Left kidney (tissue), 2 donors: ENCODE results near the gene GHRHR. TPM values are rescaled to one million over a fixed set of nuclear protein-coding genes. Genes with fewer than 3 reads are reported as not detected.
A peak's percentile ranks its signal among the peaks of the same experiment; 100 is the strongest.

Experiments
- DNase-seq: peaks from one replicate; pipeline ENCODE4 v3.0.0-alpha.2; 2013
- polyA plus RNA-seq: library from polyadenylated mRNA; unstranded; fragments of 120-200 nt; gene quantifications from one replicate; pipeline ENCODE4 v1.2.1, GENCODE V29; 2013; ENCODE audit not compliant: insufficient read length

The GHRHR gene
- polyA plus RNA-seq, 1 donor = 0.33 TPM

DNA sequence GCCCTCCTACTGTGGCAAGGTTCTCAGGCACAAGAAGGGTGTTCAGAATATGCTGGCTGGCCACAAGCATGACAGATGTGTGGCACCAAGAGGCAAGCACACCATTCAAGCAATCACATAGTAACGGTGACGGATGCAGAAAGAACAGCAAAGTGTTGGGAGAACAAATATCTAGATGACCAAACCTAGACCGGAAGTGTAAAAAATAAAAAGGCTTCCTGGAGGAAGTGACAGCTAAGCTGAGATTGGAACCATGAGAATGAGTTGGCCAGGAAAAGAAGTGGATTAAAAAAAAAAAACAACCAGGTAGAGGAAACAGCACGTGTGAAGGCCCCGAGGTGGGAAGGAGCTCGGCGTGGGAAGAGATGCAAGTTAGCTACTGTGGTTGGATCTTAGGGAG, 22.0 kb downstream of the GHRHR start:
- no peak for DNase-seq

GRCh38 chr7:30986331-30986730, 22.6 kb downstream of the GHRHR start:
- DNase-seq = no peak

DNA sequence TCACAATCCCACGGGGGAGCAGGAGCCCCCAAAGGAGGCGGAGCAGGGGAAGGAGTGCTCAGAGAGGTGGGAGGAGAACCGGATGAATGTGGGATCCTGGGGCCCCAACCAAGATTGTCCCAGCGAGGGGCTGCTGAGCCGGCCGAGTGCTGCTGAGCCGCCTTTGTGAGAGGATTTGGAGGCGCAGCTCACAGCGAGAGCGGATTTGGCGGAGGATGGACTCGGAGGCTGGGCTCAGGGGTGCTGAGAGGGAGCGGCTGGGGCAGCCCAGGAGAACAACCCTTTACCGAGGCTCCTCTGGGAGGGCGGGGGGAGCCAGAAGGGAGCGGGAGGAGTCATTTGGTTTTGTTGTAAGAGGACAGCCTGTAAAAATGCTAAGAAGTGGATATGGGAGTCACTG, 23.0 kb downstream of the GHRHR start:
- no peak for DNase-seq

- DNase-seq = no peak
Observed at GRCh38 chr7:30987178-30987577, 23.4 kb downstream of the GHRHR start.

GRCh38 chr7:30987936-30988335, 24.2 kb downstream of the GHRHR start:
- no peak for DNase-seq

DNA sequence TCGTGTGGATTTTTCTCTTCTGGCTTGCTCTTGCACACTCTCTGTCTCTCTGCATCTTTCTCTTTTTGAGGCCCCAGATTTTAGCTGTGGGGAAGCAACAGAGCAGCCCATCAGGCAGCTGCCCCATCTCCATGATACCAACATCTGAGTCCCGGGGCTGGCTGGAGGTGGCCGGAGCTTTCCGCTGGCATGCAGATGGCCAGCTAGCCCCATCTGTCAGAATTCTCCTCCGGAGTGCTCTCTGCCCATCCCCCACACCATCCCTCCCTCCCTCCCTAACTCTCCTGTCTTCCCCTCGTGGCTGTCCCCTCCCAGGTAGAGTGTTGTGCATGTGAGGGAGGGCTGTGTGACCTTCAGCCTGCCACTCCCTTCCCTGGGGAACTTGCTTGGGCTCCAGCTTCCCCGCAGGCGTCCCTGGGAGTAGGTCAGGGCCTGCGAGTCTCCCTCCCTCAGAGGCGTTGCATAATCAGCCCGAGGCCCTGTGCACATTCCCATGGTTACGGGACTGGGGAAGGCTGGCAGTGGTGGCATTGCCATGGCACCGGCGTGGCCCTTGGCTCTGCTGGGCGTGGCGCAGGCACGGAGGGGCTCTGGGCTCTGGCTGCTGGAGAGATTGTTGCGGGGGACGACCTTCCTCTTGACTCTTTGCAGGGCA, 24.7 kb downstream of the GHRHR start:
- peak; percentile 15 for DNase-seq

DNA sequence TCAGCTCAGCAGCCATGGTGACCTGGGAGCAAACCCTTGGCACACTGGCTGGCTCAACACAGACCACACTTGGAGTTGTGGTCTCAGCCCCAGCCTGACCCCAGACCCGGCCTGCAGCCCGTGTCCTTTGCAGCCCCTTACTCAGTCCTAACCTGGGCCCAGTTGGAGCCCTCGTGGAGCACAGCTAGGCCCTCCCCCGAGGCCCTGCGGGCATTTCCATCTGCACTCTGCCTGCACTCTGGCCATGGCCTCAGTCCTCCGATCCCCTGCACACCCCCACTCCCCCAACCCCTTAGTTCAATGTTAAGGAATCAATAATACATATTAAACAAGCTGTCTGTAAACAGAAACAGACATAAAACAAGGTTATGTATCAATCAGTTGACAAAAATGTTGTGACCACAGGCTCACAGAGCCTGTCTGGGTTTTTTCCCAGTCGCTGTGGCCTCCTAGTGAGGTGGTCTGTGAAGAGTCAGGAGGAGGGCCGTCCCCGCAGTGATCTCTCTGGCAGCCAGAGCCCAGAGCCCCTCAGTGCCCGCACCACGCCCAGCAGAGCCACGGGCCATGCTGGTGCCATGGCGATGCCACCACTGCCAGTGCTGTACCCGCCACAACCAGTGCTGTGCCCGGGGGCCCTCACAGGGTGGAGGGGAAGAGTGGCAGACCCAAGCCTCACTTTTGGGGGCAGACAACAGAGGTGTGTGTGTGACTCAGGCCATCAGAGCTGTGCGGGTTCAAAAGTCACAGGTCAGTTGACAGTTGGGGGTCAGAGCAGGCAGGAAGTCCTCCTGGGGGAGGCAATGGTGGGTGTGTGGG, 25.5 kb downstream of the GHRHR start:
- DNase-seq = no peak

GRCh38 chr7:30989824-30990672, 26.3 kb downstream of the GHRHR start:
- no peak for DNase-seq

DNA sequence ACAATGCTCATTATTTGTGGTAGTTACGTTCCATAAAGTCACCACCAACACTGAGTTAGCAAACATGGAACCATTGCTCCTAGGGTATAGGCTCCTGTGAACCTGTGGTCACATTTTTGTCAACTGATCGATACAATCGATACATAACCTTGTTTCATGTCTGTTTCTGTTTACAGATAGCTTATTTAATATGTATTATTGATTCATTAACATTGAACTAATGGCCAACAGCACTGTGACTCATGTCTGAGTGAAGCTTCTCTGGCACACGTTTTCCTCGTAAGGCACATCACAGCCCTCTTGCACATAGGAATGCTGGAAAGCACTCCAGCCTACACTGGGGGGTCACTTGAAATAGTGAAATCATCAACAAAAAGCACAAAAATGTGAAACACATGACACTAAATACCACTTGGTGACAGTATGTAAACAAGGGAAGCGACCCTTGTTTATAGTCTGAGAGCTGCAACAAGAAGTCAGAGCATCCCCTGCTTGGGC, 27.0 kb downstream of the GHRHR start:
- no peak for DNase-seq

- no peak for DNase-seq
Observed at GRCh38 chr7:30992414-30992813, 28.7 kb downstream of the GHRHR start.

DNA sequence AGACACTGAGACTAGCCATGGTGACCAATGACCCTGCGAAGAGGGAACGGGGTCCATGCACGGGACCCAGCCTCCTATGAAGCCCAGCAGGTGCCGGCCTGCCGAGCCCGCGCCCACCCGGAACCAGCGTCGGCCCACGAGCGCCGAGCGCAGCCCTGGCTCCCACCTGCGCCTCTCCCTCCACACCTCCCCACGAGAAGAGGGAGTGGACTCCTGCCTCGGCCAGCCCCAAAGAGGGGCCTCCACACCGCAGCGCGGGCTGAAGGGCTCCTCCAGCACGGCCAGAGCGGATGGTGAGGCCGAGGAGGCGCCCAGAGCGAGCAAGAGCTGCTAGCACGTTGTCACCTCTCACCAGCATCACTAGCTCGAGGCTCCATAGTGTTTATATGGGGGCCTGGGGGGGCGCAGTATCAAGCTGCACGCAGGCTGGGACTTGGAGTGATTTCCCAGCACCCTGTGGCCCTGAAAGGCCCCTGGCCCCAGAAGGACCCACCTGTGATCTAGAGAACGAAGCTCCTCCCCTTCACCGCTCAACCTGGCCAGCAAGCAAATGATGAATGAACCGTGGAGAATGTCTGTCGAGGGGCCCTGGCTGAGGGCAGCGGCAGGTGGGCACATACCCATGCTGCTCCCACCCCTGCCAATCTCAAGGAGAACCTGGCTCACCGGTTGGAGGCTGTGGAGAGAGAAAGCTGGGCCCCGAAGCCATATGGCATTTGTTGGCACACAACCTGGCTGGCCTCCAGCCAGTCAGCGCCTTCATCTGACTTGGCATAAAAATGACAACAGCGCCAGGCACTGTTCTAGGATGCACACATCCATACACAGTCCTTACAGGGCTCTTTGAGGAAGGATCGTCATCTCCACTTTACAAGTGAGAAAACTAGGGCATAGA, 30.7 kb downstream of the GHRHR start:
- DNase-seq = no peak

DNA sequence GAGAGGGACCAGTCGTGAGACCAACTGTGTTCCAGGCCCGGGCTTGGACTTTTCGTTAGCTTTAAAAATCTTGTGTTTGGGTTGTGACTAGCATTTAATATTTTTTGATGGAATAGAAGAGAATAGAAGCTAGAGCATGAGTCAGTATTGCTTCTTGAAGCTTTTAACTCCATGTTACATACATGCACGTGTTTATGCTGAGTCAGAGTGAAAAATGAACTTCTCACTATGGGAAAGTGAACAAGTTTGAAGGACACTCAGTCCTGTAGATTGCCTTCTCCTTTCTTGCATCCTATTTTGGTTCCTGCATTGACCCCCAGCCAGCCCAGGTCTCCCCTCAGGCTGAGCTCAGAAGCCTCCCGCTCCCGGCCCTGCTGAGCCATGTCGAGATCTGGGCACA, 31.8 kb downstream of the GHRHR start:
- DNase-seq = no peak

DNA sequence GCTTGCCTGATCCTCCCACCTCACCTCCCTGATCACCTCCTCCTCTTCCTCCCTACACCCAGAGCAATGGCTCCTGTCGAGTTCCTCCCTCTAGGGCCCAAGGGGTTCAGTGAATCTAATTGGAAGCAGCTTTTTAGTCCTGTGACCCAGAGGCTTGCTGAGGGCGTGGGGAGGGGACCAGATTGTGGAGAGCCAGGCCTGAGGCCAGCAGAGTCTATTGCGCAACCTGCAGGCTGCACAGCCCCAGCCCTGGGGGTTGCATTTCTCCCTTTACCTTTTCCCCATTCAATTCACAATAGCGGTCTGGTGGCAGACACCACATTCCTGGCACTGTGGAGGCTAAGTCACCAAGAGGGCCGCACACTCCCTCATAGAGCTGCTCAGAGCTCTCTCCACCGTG, 32.5 kb downstream of the GHRHR start:
- DNase-seq = no peak

GRCh38 chr7:30996883-30997282, 33.1 kb downstream of the GHRHR start:
- no peak for DNase-seq

DNA sequence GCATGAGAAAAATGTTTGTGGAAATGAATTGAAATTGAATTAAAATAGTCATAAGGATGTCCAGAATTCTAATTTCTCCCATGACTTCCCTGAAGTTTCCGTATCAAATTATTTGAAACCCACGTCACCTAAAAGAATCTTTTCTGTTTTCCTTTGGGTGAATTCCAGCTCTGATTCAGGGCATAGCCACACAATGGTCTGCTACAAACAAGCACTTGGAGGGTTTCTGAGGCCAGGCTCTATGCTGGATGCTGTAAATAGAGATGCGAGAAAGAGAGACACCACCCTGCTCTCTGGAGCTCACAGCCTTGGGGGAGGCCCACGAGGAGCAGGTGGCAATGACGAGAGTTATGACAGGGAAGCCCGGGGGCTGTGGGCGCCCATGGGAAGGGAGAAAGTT, 33.6 kb downstream of the GHRHR start:
- no peak for DNase-seq

DNA sequence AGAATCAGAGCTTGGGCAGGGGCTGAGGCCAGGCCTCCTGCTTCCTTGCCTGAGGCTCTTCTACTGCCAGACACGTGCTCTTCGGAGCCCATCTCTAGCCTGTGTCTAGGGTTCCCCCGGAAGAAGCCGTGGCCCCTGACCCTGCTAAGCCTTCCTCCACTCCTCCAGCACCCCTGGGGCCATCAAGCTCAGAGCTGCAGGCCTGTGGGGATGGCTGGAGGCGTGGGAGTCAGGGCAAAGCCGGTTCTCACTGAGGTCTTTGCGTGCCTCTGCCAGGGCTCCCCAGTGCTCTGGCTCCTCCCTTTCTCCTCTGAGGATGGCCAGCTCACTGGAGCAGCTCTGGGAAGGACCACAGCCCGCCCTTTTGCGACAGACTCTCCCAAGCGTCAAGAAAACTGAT, 34.4 kb downstream of the GHRHR start:
- no peak for DNase-seq

DNA sequence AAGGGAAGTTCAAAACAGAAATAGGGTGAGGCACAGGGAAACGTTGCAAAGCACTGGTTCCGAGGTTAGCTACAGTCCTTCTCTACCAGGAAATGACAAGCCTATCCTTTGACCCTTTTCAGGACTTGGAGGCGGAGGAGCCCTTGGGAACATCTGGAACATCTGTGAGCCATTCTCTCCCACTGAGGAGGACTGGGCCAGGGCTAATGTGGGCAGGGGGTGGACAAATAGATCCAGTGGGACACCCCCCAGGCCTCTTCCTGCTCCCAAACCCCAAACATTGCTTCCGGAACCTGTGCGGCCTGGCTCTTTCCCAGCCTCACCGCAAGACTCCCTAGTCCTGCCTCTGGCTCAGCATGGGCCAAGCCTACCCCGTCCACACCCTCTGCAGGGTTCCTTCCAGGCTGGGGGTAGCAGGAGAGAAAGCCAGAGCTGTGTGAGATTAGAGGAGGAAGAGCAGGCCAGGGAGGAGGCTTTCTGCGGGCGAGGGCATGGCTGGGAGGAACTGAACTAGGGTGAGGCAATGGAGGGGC, 36.5 kb downstream of the GHRHR start:
- DNase-seq = no peak

DNA sequence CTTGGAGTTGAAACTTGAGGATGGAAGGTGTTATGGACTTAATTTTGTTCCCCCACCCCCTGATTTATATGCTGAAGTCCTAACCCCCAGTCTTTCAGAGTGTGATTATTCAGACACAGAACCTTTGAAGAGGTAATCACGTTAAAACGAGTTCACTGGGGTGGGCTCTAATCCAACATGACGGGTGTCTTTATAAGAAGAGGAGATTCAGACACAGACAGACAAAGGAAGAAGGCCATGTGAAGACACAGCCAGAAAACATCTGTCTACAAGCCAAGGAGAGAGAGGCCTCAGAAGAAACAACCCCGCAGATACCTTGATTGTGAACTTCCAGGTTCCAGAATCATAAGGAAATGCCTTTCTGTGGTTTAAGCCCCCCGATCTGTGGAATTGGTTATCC, 37.0 kb downstream of the GHRHR start:
- no peak for DNase-seq

- no peak for DNase-seq
Observed at GRCh38 chr7:31002256-31002655, 38.5 kb downstream of the GHRHR start.

- no peak for DNase-seq
Observed at GRCh38 chr7:31003097-31003496, 39.3 kb downstream of the GHRHR start.

- no peak for DNase-seq
Observed at GRCh38 chr7:31003721-31004120, 40.0 kb downstream of the GHRHR start.
